HG03097 (cell line): Measurements from ENCODE around the gene SPDYC.
"Not testable (repeated sequence)": the region's sequence is repeated elsewhere in the genome, so short reads cannot be mapped to it uniquely, and the experiment has no call there.

Experiments
- ATAC-seq: cut with Tn5 transposase; IDR thresholded peaks from one replicate; pipeline ENCODE4 v1.9.1; 2021; ENCODE audit not compliant: unreplicated experiment, low FRiP score

The SPDYC gene

GRCh38 chr11:65133724-65134123 is 36.3 kb upstream of the SPDYC start:
- no peak for ATAC-seq

GRCh38 chr11:65134240-65134951 is 35.6 kb upstream of the SPDYC start, which contains the start of gene SYVN1:
Gene SYVN1 (minus strand): TSS chr11:65134519. CDS start chr11:65133601, 918 bp downstream.
- ATAC-seq, result peak; percentile 54

GRCh38 chr11:65134952-65135632 is 34.9 kb upstream of the SPDYC start:
- peak; percentile 56 for ATAC-seq

- ATAC-seq, result no peak
Measured at GRCh38 chr11:65135633-65136145, 34.3 kb upstream of the SPDYC start.

- no peak for ATAC-seq
Measured at GRCh38 chr11:65136515-65137096, 33.4 kb upstream of the SPDYC start.

- ATAC-seq, result no peak
Measured at GRCh38 chr11:65141896-65142494, 28.0 kb upstream of the SPDYC start.

- no peak for ATAC-seq
Measured at GRCh38 chr11:65147352-65148075, 22.5 kb upstream of the SPDYC start.

- ATAC-seq, result no peak
Measured at GRCh38 chr11:65148657-65149056, 21.4 kb upstream of the SPDYC start.

GRCh38 chr11:65150131-65150508 is 19.9 kb upstream of the SPDYC start:
- not testable (repeated sequence) for ATAC-seq

GRCh38 chr11:65150509-65151299 is 19.3 kb upstream of the SPDYC start:
- no peak for ATAC-seq

- ATAC-seq, result no peak
Measured at GRCh38 chr11:65151331-65151899, 18.6 kb upstream of the SPDYC start.

GRCh38 chr11:65152122-65152521 is 17.9 kb upstream of the SPDYC start:
- ATAC-seq, result no peak

- ATAC-seq, result no peak
Measured at GRCh38 chr11:65156256-65156655, 13.8 kb upstream of the SPDYC start.

- ATAC-seq, result no peak
Measured at GRCh38 chr11:65156926-65157325, 13.1 kb upstream of the SPDYC start.

- ATAC-seq, result no peak
Measured at GRCh38 chr11:65157336-65157735, 12.7 kb upstream of the SPDYC start.

- ATAC-seq, result no peak
Measured at GRCh38 chr11:65159012-65159411, 11.0 kb upstream of the SPDYC start.

GRCh38 chr11:65160643-65161042 is 9.4 kb upstream of the SPDYC start:
- no peak for ATAC-seq

- no peak for ATAC-seq
Measured at GRCh38 chr11:65163684-65164083, 6.3 kb upstream of the SPDYC start.
